Stimulated activated CD4-positive, alpha-beta T cell treated with anti-CD3 and anti-CD28 coated beads, Interleukin-12 subunit alpha, Interleukin-12 subunit beta, amount 100 ng/mL, for 24 hours (primary cell): ENCODE results near the gene UNC119B.
"Not testable (repeated sequence)": the region's sequence is repeated elsewhere in the genome, so short reads cannot be mapped to it uniquely, and the experiment has no call there.

Source experiments
- DNase-seq, 2 experiments: peaks; one replicate each; pipeline ENCODE4 v3.0.0-alpha.2; 2020; ENCODE audit warnings: low read depth in 2 of 2

UNC119B gene

DNA sequence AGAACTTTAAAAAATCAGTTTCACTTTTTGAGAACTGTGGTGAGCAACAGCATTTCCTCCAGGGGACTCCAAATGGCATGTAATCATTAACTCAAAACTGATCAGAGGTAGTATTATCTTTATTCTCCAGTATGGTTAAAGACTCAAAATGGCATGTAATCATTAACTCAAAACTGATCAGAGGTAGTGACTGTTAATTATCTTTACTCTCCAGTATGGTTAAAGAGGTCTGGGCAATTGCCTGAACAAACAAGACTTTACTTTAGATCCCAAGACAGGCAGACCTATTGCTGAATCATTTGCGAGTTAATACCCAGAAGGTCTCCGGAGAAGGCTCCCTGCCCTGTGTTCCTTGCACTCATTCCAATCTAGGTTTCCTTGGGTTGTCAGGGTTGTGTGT lies 8.8 kb downstream of the UNC119B start:
- no peak for DNase-seq

DNA sequence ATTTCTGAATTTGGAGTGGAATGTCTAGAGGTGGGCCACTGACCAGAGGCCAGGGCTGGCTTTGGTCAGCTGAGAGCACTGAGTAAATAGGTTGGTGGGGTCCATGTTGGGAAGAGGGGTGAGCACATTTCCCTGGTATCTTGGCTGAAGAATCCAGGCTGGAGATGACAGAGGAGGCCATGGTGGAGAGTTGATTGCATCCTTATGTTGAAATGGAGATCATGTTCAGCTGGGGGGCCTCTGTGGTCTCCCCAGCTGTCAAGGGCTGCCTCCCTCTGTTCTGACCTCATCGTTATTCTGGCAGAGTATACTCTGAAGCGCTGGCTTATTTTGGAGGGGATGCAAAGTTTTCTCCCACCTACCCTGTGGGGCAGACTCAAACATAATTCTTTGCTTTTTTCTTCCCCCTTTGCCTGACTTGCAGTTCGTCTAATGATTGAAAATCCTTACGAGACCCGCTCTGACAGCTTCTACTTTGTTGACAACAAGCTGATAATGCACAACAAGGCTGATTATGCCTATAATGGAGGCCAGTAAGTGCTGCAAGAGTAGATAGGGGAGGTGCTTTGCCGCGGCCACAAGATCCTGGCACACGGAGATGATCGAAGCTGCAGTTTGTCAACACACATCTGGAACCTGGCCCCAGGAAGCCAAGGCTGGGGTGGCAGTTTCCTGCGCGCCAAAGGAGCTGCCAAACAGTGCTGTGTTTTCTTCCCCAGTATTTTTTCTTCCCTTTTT lies 9.4 kb downstream of the UNC119B start:
- DNase-seq, result no peak

- no peak for DNase-seq
Observed at GRCh38 chr12:120720234-120720986, 10.2 kb downstream of the UNC119B start.

GRCh38 chr12:120720987-120721801 lies 10.9 kb downstream of the UNC119B start:
- DNase-seq, result no peak

- DNase-seq, result no peak
Observed at GRCh38 chr12:120721866-120722265, 11.6 kb downstream of the UNC119B start.

DNA sequence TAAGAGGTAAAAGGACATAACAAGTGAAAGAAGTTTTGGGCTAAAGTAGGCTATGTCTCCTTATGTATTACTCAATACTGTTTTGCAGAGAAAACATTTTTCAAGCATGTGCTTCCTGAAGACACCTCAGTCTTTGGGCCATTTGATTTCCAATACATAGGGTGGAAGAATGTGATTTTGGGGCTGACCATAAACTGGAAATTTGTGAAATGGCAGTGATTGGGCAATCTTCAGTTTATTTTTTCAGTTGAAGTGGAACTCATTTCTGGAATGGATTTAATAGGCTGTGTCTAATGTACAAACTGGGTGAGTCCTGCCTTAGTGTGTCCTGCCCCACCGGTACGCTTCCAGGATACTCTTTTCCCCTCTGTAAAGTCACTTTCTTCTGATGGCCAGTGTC lies 12.5 kb downstream of the UNC119B start:
- DNase-seq, result no peak

DNA sequence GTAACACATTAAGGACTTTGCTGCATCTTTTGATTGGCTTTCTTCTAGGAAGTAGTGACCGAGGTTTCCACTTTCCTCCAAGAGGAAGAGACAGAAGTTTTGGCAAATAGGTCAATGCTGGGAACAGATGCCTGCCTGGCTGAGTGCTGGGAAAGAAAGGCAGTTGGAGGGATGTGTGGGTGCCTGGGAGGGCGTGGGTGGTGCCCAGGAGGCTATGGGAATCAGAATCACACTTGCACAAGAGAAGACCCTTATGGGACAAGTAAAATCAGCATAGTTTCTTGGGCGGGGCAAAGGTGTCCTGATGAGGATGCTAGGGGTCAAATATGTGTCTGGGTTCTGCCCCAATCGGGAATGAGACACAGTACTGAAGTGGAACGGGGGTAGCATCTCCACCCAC lies 14.5 kb downstream of the UNC119B start:
- no peak for DNase-seq

DNA sequence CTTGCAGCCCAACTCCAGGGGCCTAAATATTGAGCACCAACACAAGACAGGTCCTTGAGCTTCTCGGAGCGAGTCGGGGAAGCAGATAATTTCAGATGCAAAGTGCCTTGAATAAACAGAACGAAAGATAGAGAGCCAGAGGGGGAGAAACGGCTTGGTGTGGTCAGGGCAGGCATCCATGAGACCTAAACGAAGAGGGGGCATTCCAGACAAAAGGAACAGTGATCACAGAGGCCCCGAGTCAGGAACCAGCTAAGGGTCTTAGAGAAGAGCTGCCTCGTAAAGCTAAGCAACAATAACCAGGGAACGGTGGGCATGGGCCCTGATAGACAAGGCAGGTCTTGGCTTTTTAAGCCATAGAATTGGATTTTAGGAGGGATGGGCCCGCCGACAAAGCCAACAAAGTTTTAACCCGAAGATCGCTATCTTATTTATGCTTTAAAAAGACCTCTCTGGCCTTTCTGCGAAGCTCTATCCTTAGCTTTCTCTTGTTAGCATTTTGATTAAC lies 14.9 kb downstream of the UNC119B start:
- no peak for DNase-seq

- peak; percentile 69 to 90 for DNase-seq
Observed at GRCh38 chr12:120725659-120726509, 15.6 kb downstream of the UNC119B start, which contains the start of gene ACADS. ACADS (plus strand) TSS chr12:120725826; CDS start chr12:120725886, 60 bp downstream.

- DNase-seq, result no peak
Observed at GRCh38 chr12:120726510-120726793, 16.2 kb downstream of the UNC119B start.

DNA sequence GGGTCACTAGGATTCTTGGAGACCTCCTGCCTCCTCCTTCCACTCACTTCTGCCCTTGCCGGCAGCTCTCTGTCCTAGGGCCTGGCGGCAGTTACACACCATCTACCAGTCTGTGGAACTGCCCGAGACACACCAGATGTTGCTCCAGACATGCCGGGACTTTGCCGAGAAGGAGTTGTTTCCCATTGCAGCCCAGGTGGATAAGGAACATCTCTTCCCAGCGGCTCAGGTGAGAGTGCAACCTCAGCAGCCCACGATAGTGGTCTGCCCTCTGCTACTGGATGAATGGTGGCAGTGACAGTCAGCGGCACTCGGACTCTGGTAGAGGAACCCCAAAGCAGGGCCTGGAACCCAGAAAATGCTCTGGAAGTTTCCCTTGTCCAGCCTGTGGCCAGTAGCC lies 16.7 kb downstream of the UNC119B start:
- no peak for DNase-seq

DNA sequence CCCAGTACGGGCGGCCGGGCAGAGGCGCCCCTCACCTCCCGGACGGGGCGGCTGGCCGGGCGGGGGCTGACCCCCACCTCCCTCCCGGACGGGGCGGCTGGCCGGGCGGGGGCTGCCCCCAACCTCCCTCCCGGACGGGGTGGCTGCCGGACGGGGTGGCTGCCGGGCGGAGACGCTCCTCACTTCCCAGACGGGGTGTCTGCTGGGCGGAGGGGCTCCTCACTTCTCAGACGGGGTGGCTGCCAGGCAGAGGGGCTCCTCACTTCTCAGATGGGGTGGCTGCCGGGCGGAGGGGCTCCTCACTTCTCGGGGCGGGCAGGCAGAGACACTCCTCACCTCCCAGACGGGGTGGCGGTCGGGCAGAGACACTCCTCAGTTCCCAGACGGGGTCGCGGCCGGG lies 21.9 kb downstream of the UNC119B start:
- DNase-seq, result not testable (repeated sequence)

GRCh38 chr12:120733574-120733973 lies 23.3 kb downstream of the UNC119B start:
- DNase-seq, result no peak

GRCh38 chr12:120734210-120734609 lies 24.0 kb downstream of the UNC119B start:
- no peak for DNase-seq

GRCh38 chr12:120735181-120735580 lies 24.9 kb downstream of the UNC119B start:
- DNase-seq, result no peak

GRCh38 chr12:120736404-120737331 lies 26.4 kb downstream of the UNC119B start:
- DNase-seq, result no peak

GRCh38 chr12:120737557-120738251 lies 27.4 kb downstream of the UNC119B start:
- DNase-seq, result no peak

DNA sequence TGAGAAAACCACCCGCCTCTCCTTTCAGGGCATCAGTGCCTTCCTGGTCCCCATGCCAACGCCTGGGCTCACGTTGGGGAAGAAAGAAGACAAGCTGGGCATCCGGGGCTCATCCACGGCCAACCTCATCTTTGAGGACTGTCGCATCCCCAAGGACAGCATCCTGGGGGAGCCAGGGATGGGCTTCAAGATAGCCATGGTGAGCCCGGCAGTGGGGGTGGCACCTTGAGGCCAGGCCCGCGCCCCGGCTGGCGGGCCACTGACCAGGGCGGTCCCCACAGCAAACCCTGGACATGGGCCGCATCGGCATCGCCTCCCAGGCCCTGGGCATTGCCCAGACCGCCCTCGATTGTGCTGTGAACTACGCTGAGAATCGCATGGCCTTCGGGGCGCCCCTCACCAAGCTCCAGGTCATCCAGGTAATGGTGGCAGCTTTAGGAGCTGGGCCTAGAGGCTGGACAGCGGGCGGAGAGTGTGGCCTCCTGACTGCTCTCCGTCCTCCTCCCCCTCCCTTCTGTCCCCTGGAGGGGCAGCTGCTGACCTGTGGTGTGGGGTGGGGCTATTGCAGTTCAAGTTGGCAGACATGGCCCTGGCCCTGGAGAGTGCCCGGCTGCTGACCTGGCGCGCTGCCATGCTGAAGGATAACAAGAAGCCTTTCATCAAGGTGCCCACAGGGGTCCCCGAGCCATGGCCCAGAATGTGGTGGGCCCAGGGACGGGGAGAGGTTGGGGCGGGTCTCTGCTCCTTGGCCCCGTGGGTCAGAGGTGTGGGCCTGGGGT lies 28.2 kb downstream of the UNC119B start:
- no peak for DNase-seq
